Gastroesophageal sphincter (tissue), 4 donors: Measurements from ENCODE around the gene FAM193A. TPM values are rescaled to one million over a fixed set of nuclear protein-coding genes. Genes with fewer than 3 reads are reported as not detected.
A peak's percentile ranks its signal among the peaks of the same experiment; 100 is the strongest.
"Not testable (repeated sequence)": the region's sequence is repeated elsewhere in the genome, so short reads cannot be mapped to it uniquely, and the experiment has no call there.

Experiments used
- ATAC-seq: fragments of 150-250 bp; one replicate; pipeline ENCODE4 v1.9.1; 2016; ENCODE audit warnings: mild to moderate bottlenecking, moderate library complexity
- H3K27ac ChIP-seq, 4 donors: fragments of 200-600 bp; sonication (generic) in 3 of 4; 1 replicate in 3 of 4; 2 replicates in 1 of 4; pipeline ENCODE4 v1.5.1; 2016 to 2019
- H3K27me3 ChIP-seq: fragments of 200-600 bp; sonication (generic); one replicate; pipeline ENCODE4 v1.5.1; 2019
- H3K36me3 ChIP-seq, 2 donors: fragments of 200-600 bp; sonication (generic); one replicate each; pipeline ENCODE4 v1.5.1; 2019; ENCODE audit warnings: control low read depth in 1 of 2
- H3K4me1 ChIP-seq, 3 donors: fragments of 200-600 bp; sonication (generic); 1 replicate in 2 of 3; 2 replicates in 1 of 3; pipeline ENCODE4 v1.5.1; 2016 to 2019; ENCODE audit warnings: control low read depth in 2 of 3
- H3K4me3 ChIP-seq, 2 donors: fragments of 200-600 bp; sonication (generic); one replicate each; pipeline ENCODE4 v1.5.1; 2019; ENCODE audit warnings: mild to moderate bottlenecking in 1 of 2, moderate library complexity in 1 of 2
- H3K9me3 ChIP-seq, 3 donors: fragments of 200-600 bp; sonication (generic); one replicate each; pipeline ENCODE4 v1.5.1; 2017 to 2019; ENCODE audit warnings: control low read depth in 2 of 3
- CTCF ChIP-seq, 4 experiments: fragments of 200-600 bp in 2 of 4; fragments of 450-650 bp in 2 of 4; sonication (generic) in 1 of 4; IDR thresholded peaks; one replicate each; pipeline ENCODE4 v1.5.1; 2017 to 2019; ENCODE audit warnings: antibody characterized with exemption in 4 of 4, mild to moderate bottlenecking in 2 of 4, moderate library complexity in 2 of 4
- EP300 ChIP-seq: sonication (generic); formaldehyde crosslinking; IDR thresholded peaks from one replicate; pipeline ENCODE4 v1.6.1; 2017; ENCODE audit warnings: antibody characterized with exemption, mild to moderate bottlenecking
- POLR2A ChIP-seq, 2 donors: fragments of 450-650 bp; IDR thresholded peaks; one replicate each; pipeline ENCODE4 v1.6.1; 2017; ENCODE audit warnings: antibody characterized with exemption in 2 of 2, mild to moderate bottlenecking in 2 of 2, moderate library complexity in 1 of 2
- POLR2AphosphoS5 ChIP-seq: sonication (generic); formaldehyde crosslinking; IDR thresholded peaks from one replicate; pipeline ENCODE4 v1.6.1; 2017; ENCODE audit warnings: antibody characterized with exemption
- WGBS, 2 donors: methylation state at CpG; one replicate each; pipeline ENCODE4 v1.1.5; 2018; ENCODE audit warnings: low coverage in 1 of 2; 5-methylcytosine and 5-hydroxymethylcytosine counted together
- total RNA-seq, 4 donors: library from RNA; depleted of rRNA; stranded (reverse); fragments of >200 nt; gene quantifications; one replicate each; pipeline ENCODE4 v1.1.0, GENCODE V29; 2016

The FAM193A gene
- total RNA-seq, 4 donors from 2014 or later = 24.5 to 35.6 (median 30.2) TPM

DNA sequence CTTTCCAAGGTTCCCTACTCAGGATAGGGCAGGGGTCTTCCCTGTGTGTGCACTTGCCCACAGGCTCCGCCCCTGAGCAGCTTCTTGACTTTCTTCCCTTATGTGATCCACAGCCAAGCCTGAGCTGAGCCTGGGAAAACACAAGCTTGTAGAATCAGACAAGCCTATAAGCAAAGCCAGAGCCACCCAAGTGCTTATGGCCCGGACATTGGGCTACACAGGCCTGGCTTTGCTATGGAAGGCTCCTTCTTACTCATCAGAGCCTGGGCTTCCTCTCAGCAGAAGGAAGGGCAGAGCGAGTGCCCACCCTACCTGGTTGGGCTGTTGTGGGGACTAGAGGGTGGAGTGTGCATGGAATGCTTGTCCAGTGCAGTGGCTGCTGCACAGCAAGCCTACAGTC is 221.0 kb downstream of the FAM193A start:
- TF ChIP-seq POLR2AphosphoS5 (no peak), POLR2A (IDR thresholded peaks at IDR 0.05) (no peak), CTCF (IDR thresholded peaks at IDR 0.05) (no peak), EP300 (no peak)
- H3K4me3 ChIP-seq = no peak overlapping the region
- WGBS, 2 donors = 100% methylated on average over 1 of the region's 3 CpGs; no CpG with 5 or more reads in 1 of the 2 donors
- peaks cover 0 to 8% of the 10 kb centered on the region in 2 donors for H3K36me3 ChIP-seq
- H3K9me3 ChIP-seq = no peaks in the 10 kb centered on the region
- peaks cover 0 to 39% (median 4%) of the 10 kb centered on the region in 3 donors for H3K4me1 ChIP-seq
- no peaks in the 10 kb centered on the region for H3K27me3 ChIP-seq
- peak overlapping the region in 1 of 4 donors; percentile 86 for H3K27ac ChIP-seq
- ATAC-seq = no peak

DNA sequence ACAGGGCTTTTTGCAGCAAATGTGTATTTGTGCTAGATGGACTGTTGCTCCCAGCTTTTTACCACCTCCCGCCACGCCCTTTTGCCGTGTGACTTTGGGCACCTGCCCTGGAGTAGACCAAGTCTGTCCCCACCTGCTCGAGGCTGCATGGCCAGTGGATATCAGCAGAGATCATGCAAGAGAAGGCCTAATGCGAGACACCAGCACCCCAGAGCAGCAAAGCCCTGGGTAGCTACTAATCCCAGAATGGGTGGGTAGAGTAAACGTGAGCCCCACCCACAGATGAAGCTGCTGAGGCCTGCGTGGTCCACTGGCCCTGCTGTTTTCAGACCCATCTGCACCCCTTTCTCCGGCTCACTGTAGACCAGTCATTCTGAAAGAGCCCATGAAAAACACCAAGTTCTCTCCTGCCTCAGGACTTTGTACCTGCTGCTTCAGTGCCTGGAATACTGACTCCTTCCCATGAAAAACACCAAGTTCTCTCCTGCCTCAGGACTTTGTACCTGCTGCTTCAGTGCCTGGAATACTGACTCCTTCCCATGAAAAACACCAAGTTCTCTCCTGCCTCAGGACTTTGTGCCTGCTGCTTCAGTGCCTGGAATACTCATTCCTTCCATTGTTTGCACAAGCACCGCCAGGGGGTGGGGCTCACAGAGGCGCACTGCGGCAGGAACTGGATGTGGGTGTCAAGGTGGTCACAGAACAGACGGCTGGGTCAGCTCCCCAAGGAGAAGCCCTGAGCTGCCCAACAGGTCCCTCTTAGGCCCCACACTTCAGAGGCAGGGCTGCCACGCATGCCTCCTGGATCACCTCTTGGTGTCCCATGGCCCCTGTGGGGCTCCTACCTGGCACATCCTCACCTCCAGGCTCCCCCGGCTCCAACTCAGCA is 224.8 kb downstream of the FAM193A start:
- TF ChIP-seq CTCF (IDR thresholded peaks at IDR 0.05) = peak in 1 of 4 experiments; percentile 9
- no peak for TF ChIP-seq POLR2A (IDR thresholded peaks at IDR 0.05)
- no peak overlapping the region for H3K27ac ChIP-seq
- no peak overlapping the region for H3K4me3 ChIP-seq
- H3K36me3 ChIP-seq = no peaks in the 10 kb centered on the region
- ATAC-seq = no peak
- no peaks in the 10 kb centered on the region for H3K9me3 ChIP-seq
- peaks cover 0 to 23% (median 0%) of the 10 kb centered on the region in 3 donors for H3K4me1 ChIP-seq
- no peaks in the 10 kb centered on the region for H3K27me3 ChIP-seq
- 83 to 100% methylated on average over 1 to 7 of the region's 14 CpGs for WGBS, 2 donors

DNA sequence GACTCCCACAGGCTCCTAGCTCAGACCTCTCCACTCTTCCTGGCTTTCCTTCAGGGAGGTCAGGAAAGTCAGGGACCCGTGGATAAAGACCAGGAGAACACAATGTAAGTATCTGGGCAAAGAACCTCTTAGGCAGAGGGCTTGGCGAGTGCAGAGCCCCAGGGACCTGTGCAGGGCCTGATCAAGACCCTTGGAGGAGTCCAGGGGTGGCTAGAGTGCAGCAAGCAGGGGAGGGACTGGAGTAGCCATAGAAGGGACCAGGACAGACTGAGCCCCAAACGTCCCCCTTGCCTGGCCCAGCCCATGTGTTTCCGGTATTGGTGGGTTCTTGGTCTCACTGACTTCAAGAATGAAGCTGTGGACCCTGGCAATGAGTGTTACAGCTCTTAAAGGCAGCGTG is 225.6 kb downstream of the FAM193A start:
- Histone ChIP-seq H3K27me3 (no peaks in the 10 kb centered on the region), H3K9me3 (no peaks in the 10 kb centered on the region), H3K27ac (no peak overlapping the region), H3K36me3 (no peaks in the 10 kb centered on the region), H3K4me3 (no peak overlapping the region), H3K4me1 (peaks cover 0 to 16% (median 0%) of the 10 kb centered on the region in 3 donors)
- no peak for ATAC-seq
- WGBS, 2 donors = 89 to 93% methylated on average over 3 of the region's 5 CpGs
- no peak for TF ChIP-seq POLR2AphosphoS5

- H3K27me3 ChIP-seq, ATAC-seq, H3K4me3 ChIP-seq, H3K36me3 ChIP-seq, H3K9me3 ChIP-seq, H3K27ac ChIP-seq: not testable (repeated sequence)
- 93 to 97% methylated on average over 5 to 16 of the region's 42 CpGs for WGBS, 2 donors
- H3K4me1 ChIP-seq = peaks cover 0 to 12% (median 0%) of the 10 kb centered on the region in 3 donors
Measured at GRCh38 chr4:2762486-2763370, 226.3 kb downstream of the FAM193A start.

DNA sequence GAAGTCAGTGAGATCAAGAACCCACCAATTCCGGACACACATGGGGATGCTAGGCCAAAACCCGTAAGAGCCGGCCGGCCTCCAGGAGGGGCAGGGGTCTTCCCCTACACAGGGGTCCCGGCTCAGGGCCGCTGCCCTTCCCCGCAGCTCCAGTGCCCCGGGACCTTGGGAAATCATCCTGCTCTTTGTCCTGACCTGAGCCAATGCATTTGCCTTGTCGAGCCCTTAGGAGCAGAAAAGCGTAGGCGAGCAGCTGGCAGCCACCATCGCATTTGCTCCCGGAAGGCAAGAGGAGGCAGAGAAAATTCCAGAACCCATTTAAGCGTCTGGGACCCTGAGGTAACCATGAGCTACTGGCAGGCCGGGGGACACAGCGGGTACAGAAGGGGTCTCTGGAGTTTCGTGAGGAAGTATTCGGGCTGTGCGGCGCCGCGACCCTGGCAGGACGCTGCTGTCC is 227.1 kb downstream of the FAM193A start:
- H3K4me1 ChIP-seq = peaks cover 0 to 12% (median 0%) of the 10 kb centered on the region in 3 donors
- peaks cover 8% of the 10 kb centered on the region for H3K27me3 ChIP-seq
- H3K36me3 ChIP-seq = no peaks in the 10 kb centered on the region
- no CpG with 5 or more reads among the region's 23 CpGs for WGBS, 2 donors
- H3K9me3 ChIP-seq = no peaks in the 10 kb centered on the region
- peak overlapping the region in 3 of 4 donors; percentile 69 to 78 (median 70) for H3K27ac ChIP-seq
- peak overlapping the region; percentile 23 to 59 for H3K4me3 ChIP-seq
- peak; percentile 14 for ATAC-seq
- no peak for TF ChIP-seq EP300
- TF ChIP-seq CTCF (IDR thresholded peaks at IDR 0.05) = no peak
- no peak for TF ChIP-seq POLR2AphosphoS5
- no peak for TF ChIP-seq POLR2A (IDR thresholded peaks at IDR 0.05)
